Measurements from ENCODE around the gene WDR76.
"Not testable (repeated sequence)": the region's sequence is repeated elsewhere in the genome, so short reads cannot be mapped to it uniquely, and the experiment has no call there.

DNA sequence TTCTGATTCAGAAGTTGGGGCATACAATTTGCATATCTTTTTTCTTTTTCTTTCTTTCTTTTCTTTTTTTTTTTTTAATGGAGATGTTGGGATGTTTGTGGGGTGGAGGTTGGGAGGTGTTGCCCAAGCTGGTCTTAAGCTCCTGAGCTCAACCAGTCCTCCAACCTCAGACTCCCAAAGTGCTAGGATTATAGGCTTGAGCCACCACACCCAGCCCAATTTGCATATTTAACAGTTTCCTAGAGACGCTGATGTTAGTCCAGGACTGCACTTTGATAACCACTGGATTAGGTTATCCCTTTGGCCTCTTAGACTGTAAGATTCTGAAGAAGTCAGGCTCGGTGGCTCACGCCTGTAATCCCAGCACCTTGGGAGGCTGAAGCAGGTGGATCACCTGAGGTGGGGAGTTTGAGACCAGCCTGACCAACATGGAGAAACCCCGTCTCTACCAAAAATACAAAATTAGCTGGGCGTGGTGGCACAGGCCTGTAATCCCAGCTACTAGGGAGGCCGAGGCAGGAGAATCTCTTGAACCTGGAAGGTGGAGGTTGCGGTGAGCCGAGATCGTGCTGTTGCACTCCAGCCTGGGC, 3.2 kb downstream of the WDR76 start:
- not testable (repeated sequence) for TF ChIP-seq FOXM1 (IDR thresholded peaks at IDR 0.05; ENCODE audit: borderline replicate concordance); ELF4 (IDR thresholded peaks at IDR 0.05); ARNT (IDR thresholded peaks at IDR 0.05); CTBP1 (IDR thresholded peaks at IDR 0.05; ENCODE audit: borderline replicate concordance); SUZ12 (IDR thresholded peaks at IDR 0.05); SP1 (IDR thresholded peaks at IDR 0.05); BHLHE40 (IDR thresholded peaks at IDR 0.05; ENCODE audit: borderline replicate concordance); LEF1 (IDR thresholded peaks at IDR 0.05; ENCODE audit: borderline replicate concordance); FOXA1 (IDR thresholded peaks at IDR 0.05)
- TF ChIP-seq, protein P1, sequence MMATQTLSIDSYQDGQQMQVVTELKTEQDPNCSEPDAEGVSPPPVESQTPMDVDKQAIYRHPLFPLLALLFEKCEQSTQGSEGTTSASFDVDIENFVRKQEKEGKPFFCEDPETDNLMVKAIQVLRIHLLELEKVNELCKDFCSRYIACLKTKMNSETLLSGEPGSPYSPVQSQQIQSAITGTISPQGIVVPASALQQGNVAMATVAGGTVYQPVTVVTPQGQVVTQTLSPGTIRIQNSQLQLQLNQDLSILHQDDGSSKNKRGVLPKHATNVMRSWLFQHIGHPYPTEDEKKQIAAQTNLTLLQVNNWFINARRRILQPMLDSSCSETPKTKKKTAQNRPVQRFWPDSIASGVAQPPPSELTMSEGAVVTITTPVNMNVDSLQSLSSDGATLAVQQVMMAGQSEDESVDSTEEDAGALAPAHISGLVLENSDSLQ (IDR thresholded peaks at IDR 0.05) = not testable (repeated sequence)
